Tibial nerve (tissue), 4 donors: ENCODE data around the gene ZNRF3.

Experiments
- CTCF ChIP-seq, 5 experiments: fragments of 200-600 bp in 3 of 5; fragments of 450-650 bp in 2 of 5; sonication (generic) in 3 of 5; IDR thresholded peaks; one replicate each; pipeline ENCODE4 v1.5.1; 2016 to 2019; ENCODE audit warnings: antibody characterized with exemption in 5 of 5, mild to moderate bottlenecking in 3 of 5, moderate library complexity in 2 of 5
- EP300 ChIP-seq, 2 donors: sonication (generic); formaldehyde crosslinking; IDR thresholded peaks; one replicate each; pipeline ENCODE4 v1.6.1; 2017; ENCODE audit warnings: antibody characterized with exemption in 2 of 2, mild to moderate bottlenecking in 1 of 2

GRCh38 chr22:29060251-29060869 lies 177.0 kb downstream of the ZNRF3 start:
- TF ChIP-seq CTCF (IDR thresholded peaks at IDR 0.05) (no peak), EP300 (IDR thresholded peaks at IDR 0.05) (no peak)
